MM.1S (cell line): ENCODE data around the gene MPG.

Experiments used
- DNase-seq: peaks from one replicate; pipeline ENCODE4 v3.0.0-alpha.2; 2015
- H2AFZ ChIP-seq: fragments of 300-600 bp; sonication (generic); 2 replicates; pipeline ENCODE4 v1.6.0; 2016; ENCODE audit warnings: antibody characterized with exemption, low read length
- H3F3A ChIP-seq: fragments of 300-600 bp; sonication (generic); 2 replicates; pipeline ENCODE4 v1.6.1; 2016; ENCODE audit warnings: mild to moderate bottlenecking, antibody characterized with exemption, low read length, moderate library complexity, mixed read lengths; ENCODE audit not compliant: insufficient read depth
- H3K27ac ChIP-seq: fragments of 300-600 bp; sonication (generic); 2 replicates; pipeline ENCODE4 v1.5.1; 2016; ENCODE audit warnings: mild to moderate bottlenecking, low read length
- H3K27me3 ChIP-seq: fragments of 300-600 bp; sonication (generic); replicated peaks from 2 replicates; pipeline ENCODE4 v1.6.0; 2016; ENCODE audit warnings: low read length; ENCODE audit not compliant: insufficient read depth
- H3K36me3 ChIP-seq: fragments of 300-600 bp; sonication (generic); replicated peaks from 2 replicates; pipeline ENCODE4 v1.6.1; 2016; ENCODE audit warnings: mild to moderate bottlenecking, low read length, mixed read lengths; ENCODE audit not compliant: insufficient read depth
- H3K4me1 ChIP-seq: fragments of 300-600 bp; sonication (generic); 2 replicates; pipeline ENCODE4 v1.6.1; 2016; ENCODE audit warnings: low read length, mixed read lengths
- H3K4me2 ChIP-seq: fragments of 300-600 bp; sonication (generic); 2 replicates; pipeline ENCODE4 v1.6.0; 2016; ENCODE audit warnings: low read depth, low read length
- H3K4me3 ChIP-seq: fragments of 300-600 bp; sonication (generic); 2 replicates; pipeline ENCODE4 v1.5.1; 2016; ENCODE audit warnings: low read length, mixed read lengths
- H3K79me2 ChIP-seq: fragments of 300-600 bp; sonication (generic); 2 replicates; pipeline ENCODE4 v1.6.1; 2016; ENCODE audit warnings: mixed run types, low read length, mixed read lengths
- H3K9ac ChIP-seq: fragments of 300-600 bp; sonication (generic); 2 replicates; pipeline ENCODE4 v1.6.1; 2016; ENCODE audit warnings: low read length, mixed read lengths
- H3K9me2 ChIP-seq: fragments of 300-600 bp; sonication (generic); replicated peaks from 2 replicates; pipeline ENCODE4 v1.6.1; 2016; ENCODE audit warnings: mild to moderate bottlenecking, low read length, mixed read lengths; ENCODE audit not compliant: insufficient read depth
- H3K9me3 ChIP-seq: fragments of 300-600 bp; sonication (generic); replicated peaks from 2 replicates; pipeline ENCODE4 v1.6.1; 2016; ENCODE audit warnings: mild to moderate bottlenecking, low read length, mixed read lengths; ENCODE audit not compliant: insufficient read depth
- H4K20me1 ChIP-seq: fragments of 300-600 bp; sonication (generic); 2 replicates; pipeline ENCODE4 v1.6.1; 2016; ENCODE audit warnings: mild to moderate bottlenecking, low read length, moderate library complexity, mixed read lengths; ENCODE audit not compliant: insufficient read depth
- EZH2 ChIP-seq: fragments of 300-600 bp; sonication (generic); optimal IDR thresholded peaks from 2 replicates; pipeline ENCODE3; 2017; ENCODE audit warnings: low read depth, mild to moderate bottlenecking, antibody characterized with exemption, low read length, mixed read lengths
- EZH2phosphoT487 ChIP-seq: fragments of 300-600 bp; sonication (generic); IDR thresholded peaks from 2 replicates; pipeline ENCODE4 v1.6.1; 2018; ENCODE audit warnings: antibody characterized with exemption, low read length
- TF ChIP-seq, protein P1 (sequence below): fragments of 300-600 bp; sonication (generic); IDR thresholded peaks from 2 replicates; pipeline ENCODE4 v1.5.1; 2016; ENCODE audit warnings: antibody characterized with exemption, low read length, mixed read lengths

The MPG gene

GRCh38 chr16:66309-67182, 11.5 kb upstream of the MPG start:
- no peaks in the 10 kb centered on the region for H4K20me1 ChIP-seq
- no peak overlapping the region for H3K4me3 ChIP-seq
- no peak overlapping the region for H3K4me2 ChIP-seq
- no peaks in the 10 kb centered on the region for H3K4me1 ChIP-seq
- H3K9me3 ChIP-seq = no peaks in the 10 kb centered on the region
- no peak overlapping the region for H3K27ac ChIP-seq
- no peak overlapping the region for H3K9ac ChIP-seq
- H2AFZ ChIP-seq = no peak overlapping the region
- TF ChIP-seq, protein P1, sequence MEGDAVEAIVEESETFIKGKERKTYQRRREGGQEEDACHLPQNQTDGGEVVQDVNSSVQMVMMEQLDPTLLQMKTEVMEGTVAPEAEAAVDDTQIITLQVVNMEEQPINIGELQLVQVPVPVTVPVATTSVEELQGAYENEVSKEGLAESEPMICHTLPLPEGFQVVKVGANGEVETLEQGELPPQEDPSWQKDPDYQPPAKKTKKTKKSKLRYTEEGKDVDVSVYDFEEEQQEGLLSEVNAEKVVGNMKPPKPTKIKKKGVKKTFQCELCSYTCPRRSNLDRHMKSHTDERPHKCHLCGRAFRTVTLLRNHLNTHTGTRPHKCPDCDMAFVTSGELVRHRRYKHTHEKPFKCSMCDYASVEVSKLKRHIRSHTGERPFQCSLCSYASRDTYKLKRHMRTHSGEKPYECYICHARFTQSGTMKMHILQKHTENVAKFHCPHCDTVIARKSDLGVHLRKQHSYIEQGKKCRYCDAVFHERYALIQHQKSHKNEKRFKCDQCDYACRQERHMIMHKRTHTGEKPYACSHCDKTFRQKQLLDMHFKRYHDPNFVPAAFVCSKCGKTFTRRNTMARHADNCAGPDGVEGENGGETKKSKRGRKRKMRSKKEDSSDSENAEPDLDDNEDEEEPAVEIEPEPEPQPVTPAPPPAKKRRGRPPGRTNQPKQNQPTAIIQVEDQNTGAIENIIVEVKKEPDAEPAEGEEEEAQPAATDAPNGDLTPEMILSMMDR = no peak
- TF ChIP-seq EZH2phosphoT487 (no peak), EZH2 (no peak)
- no peaks in the 10 kb centered on the region for H3K36me3 ChIP-seq
- H3K79me2 ChIP-seq = no peaks in the 10 kb centered on the region
- no peak for DNase-seq
- H3K27me3 ChIP-seq = no peaks in the 10 kb centered on the region; the same call in 1 of the 2 replicates
- no peaks in the 10 kb centered on the region for H3F3A ChIP-seq
- no peaks in the 10 kb centered on the region for H3K9me2 ChIP-seq

- TF ChIP-seq EZH2phosphoT487 = no peak
- TF ChIP-seq, protein P1 = no peak
- no peak for TF ChIP-seq EZH2
These were observed 10.7 kb upstream of the MPG start for GRCh38 chr16:67183-67791.

DNA sequence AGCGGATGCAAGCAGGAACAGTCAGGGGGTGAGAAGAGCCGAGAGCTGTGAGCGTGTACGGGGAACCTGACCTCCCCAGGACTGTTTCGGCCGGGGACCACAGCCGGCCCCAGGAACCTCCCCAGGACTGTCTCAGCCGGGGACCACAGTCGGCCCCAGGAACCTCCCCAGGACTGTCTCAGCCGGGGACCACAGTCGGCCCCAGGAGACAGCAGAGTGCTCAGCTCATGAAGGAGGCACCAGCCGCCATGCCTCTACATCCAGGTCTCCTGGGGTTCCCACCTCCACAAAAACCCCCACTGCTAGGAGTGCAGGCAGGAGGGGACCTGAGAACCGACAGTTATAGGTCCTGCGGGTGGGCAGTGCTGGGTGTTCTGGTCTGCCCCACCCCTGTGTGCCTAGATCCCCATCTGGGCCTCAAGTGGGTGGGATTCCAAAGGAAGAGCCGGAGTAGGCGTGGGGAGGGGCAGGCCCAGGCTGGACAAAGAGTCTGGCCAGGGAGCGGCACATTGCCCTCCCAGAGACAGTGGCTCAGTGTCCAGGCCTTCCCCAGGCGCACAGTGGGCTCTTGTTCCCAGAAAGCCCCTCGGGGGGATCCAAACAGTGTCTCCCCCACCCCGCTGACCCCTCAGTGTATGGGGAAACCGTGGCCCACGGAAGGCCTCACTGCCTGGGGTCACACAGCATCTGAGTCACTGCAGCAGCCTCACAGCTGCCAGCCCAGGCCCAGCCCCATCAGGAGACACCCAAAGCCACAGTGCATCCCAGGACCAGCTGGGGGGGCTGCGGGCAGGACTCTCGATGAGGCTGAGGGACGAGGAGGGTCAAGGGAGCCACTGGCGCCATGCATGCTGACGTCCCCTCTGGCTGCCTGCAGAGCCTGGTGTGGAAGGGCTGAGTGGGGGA, 9.9 kb upstream of the MPG start:
- TF ChIP-seq EZH2 = no peak
- TF ChIP-seq, protein P1 = no peak
- no peak for TF ChIP-seq EZH2phosphoT487
- Histone ChIP-seq H3K79me2 (no peaks in the 10 kb centered on the region), H3K4me1 (peaks cover 5% of the 10 kb centered on the region), H3K36me3 (no peaks in the 10 kb centered on the region), H3K27ac (no peak overlapping the region), H3K27me3 (peaks cover 4% of the 10 kb centered on the region), H2AFZ (no peak overlapping the region), H4K20me1 (no peaks in the 10 kb centered on the region), H3K9me2 (no peaks in the 10 kb centered on the region), H3K9ac (no peak overlapping the region), H3K4me3 (no peak overlapping the region), H3F3A (no peaks in the 10 kb centered on the region), H3K9me3 (no peaks in the 10 kb centered on the region), H3K4me2 (no peak overlapping the region)
- DNase-seq = no peak

More at GRCh38 chr16:67183-67791, 10.7 kb upstream of the MPG start:
- Histone ChIP-seq H3K27me3 (peaks cover 4% of the 10 kb centered on the region), H3K9me3 (no peaks in the 10 kb centered on the region), H3K9ac (no peak overlapping the region), H3K36me3 (no peaks in the 10 kb centered on the region), H3K4me2 (no peak overlapping the region), H3K4me1 (no peaks in the 10 kb centered on the region), H3F3A (no peaks in the 10 kb centered on the region), H3K27ac (no peak overlapping the region), H3K4me3 (no peak overlapping the region), H4K20me1 (no peaks in the 10 kb centered on the region), H3K9me2 (no peaks in the 10 kb centered on the region), H2AFZ (no peak overlapping the region), H3K79me2 (no peaks in the 10 kb centered on the region)
- no peak for DNase-seq
